AG09319 (cell line): Measurements from ENCODE around the gene SLC35F4.
"Not testable (repeated sequence)": the region's sequence is repeated elsewhere in the genome, so short reads cannot be mapped to it uniquely, and the experiment has no call there.

Source experiments
- DNase-seq: peaks from one replicate; pipeline ENCODE4 v3.0.0-alpha.2; 2010; ENCODE audit warnings: low read depth; ENCODE audit errors: extremely low read depth
- CTCF ChIP-seq: IDR thresholded peaks from 2 replicates; pipeline ENCODE4 v1.5.1; 2011; ENCODE audit warnings: low read depth, mild to moderate bottlenecking, inconsistent platforms, low read length, moderate library complexity

The SLC35F4 gene

GRCh38 chr14:57761800-57762199 is 104.1 kb downstream of the SLC35F4 start:
- no peak for DNase-seq

GRCh38 chr14:57760896-57761295 is 105.0 kb downstream of the SLC35F4 start:
- TF ChIP-seq CTCF, result no peak

More at GRCh38 chr14:57761800-57762199, 104.1 kb downstream of the SLC35F4 start:
- TF ChIP-seq CTCF, result no peak

DNA sequence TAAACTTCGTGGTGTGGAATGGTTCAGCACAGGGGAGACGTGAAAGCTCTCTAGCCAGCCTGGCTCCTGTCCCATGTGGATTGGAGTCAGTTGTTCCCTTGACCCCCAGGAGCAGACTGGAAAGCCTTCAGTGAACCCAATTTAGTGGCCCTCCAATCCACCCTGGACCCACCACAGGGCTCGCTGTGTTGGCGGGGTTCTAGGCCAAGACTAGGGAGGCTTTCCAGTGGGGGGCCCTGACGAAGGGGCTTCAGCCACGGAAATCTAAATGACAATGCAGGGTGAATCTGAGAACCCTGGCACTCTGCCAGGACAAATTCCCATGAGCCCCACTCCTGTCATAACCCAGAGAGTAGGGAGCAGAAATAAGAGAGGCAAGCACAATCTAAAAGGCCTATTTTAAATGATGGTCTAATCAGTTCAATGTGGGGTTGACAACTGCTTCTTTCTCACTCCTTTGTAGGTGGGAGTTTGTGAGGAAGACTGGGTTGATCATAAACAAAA is 110.8 kb downstream of the SLC35F4 start:
- TF ChIP-seq CTCF, result no peak
- DNase-seq, result no peak

More at GRCh38 chr14:57760896-57761295, 105.0 kb downstream of the SLC35F4 start:
- DNase-seq, result no peak

GRCh38 chr14:57754527-57754926 is 111.4 kb downstream of the SLC35F4 start:
- TF ChIP-seq CTCF, result no peak
- DNase-seq, result no peak

DNA sequence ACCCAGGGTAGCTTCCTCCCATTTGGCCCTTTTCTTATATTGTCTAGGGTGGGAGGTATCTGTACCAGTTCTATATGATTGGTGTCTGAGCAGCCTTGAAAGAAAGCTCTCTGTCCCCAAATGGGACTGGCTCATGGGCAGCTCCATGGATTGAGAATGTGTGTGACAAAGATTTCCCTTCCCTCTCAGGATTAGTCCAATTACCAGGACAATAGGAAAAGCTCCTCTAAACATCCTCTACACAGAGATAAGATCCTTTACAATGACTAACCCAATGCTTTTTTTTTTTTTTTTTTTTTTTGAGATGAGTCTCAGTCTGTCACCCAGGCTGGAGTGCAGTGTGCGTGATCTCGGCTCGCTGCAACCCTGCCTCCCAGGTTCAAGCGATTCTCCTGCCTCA is 112.1 kb downstream of the SLC35F4 start:
- no peak for TF ChIP-seq CTCF
- no peak for DNase-seq

DNA sequence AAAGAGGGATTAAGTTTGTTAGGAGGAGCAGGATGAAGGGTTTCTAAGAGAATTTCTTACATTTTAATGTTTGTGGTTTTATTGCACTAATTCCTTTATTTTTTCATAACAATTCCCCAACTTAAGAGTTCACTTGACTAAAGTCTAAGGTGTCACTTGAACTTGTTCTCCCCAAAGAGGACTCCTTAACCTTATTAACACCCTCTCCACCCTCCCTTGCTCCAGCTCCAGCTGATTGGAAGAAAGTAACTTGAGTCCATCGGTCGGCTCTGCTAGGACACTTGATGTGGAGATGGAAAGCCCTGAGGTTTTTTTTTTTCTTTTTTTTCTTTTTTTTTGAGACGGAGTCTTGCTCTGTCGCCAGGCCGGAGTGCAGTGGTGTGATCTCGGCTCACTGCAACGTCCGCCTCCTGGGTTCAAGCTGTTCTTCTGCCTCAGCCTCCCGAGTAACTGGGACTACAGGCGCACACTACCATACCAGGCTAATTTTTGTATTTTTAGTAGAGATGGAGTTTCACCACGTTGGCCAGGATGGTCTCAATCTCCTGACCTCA is 113.7 kb downstream of the SLC35F4 start:
- not testable (repeated sequence) for DNase-seq

- TF ChIP-seq CTCF, result no peak
- DNase-seq, result no peak
Measured at GRCh38 chr14:57751400-57751799, 114.5 kb downstream of the SLC35F4 start.

- no peak for TF ChIP-seq CTCF
- no peak for DNase-seq
Measured at GRCh38 chr14:57749267-57749666, 116.6 kb downstream of the SLC35F4 start.
